GM19397 (cell line): ENCODE data around the gene ARHGAP21.
A peak's percentile ranks its signal among the peaks of the same experiment; 100 is the strongest.
"Not testable (repeated sequence)": the region's sequence is repeated elsewhere in the genome, so short reads cannot be mapped to it uniquely, and the experiment has no call there.

Experiments used
- ATAC-seq: cut with Tn5 transposase; IDR thresholded peaks from one replicate; pipeline ENCODE4 v1.9.1; 2021; ENCODE audit warnings: mild to moderate bottlenecking, moderate library complexity; ENCODE audit not compliant: unreplicated experiment

The ARHGAP21 gene

DNA sequence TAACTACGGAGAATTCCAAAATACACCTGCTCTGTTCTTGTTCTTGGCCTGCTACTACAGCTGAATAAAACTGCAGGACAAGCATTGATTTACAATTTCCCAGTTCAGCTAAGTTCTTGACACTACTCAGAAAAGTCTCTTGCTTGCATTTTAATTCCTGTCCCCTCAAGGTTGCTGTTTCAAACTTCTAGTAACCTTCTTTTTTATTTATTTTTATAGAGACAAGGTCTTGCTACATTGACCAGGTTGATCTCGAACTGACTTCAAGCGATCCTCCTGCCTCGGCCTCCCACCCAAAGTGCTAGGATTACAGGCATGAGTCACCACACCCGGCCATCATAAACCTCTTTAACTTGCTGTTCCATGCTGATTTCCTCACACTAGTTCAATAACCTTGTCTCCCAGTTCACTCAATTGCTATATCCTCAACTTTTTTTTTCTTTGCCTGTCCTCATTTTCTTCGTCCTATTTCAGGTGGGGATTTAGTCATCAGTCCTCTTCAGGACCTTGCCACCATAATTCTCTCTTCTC lies 79.9 kb downstream of the ARHGAP21 start:
- no peak for ATAC-seq

GRCh38 chr10:24642921-24643678 lies 80.6 kb downstream of the ARHGAP21 start:
- peak; percentile 89 for ATAC-seq

GRCh38 chr10:24639124-24639523 lies 84.6 kb downstream of the ARHGAP21 start:
- ATAC-seq = no peak

GRCh38 chr10:24625778-24626177 lies 97.9 kb downstream of the ARHGAP21 start:
- ATAC-seq = no peak

- no peak for ATAC-seq
Observed at GRCh38 chr10:24623383-24623782, 100.3 kb downstream of the ARHGAP21 start.

DNA sequence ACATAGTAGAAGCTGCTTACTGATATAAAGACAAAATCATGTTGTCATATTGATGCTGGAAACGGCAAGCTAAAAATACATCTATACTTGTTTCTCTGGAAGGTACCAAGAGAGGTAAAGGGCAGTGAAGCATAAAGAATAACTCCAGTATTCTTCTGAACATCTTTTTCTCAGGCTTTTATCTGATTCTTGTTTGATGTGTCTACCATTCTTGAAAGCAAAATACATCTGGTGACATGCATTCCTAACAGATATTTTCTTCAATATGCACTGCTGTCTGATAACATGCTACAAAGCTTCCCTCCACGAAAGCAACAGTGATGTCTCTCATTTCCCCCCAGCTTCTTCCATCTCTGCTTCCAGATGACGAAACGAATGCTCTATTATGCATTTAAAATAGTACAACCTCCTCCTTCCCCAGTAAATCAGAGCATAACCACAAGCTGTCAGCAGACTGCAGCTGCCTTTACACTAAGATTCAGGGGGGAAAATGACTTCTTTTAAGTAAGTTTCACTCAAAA lies 100.8 kb downstream of the ARHGAP21 start:
- no peak for ATAC-seq

GRCh38 chr10:24621035-24621795 lies 102.5 kb downstream of the ARHGAP21 start:
- ATAC-seq = not testable (repeated sequence)

DNA sequence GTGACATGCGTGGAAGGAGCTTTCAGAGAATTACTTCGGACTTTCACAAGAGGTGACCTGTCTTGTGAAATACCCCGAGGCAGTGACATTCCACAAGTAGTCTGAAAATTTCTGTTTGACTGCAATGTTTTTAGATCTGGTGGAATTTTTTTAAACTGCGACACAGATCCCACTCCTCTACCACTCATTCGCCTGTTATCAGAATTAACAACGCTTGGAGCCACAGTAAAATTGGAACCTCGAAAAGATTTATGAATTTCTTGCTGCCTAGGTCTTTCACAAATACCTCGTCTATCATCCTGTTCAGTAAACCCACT lies 103.7 kb downstream of the ARHGAP21 start:
- not testable (repeated sequence) for ATAC-seq

- not testable (repeated sequence) for ATAC-seq
Observed at GRCh38 chr10:24619291-24619993, 104.2 kb downstream of the ARHGAP21 start.

DNA sequence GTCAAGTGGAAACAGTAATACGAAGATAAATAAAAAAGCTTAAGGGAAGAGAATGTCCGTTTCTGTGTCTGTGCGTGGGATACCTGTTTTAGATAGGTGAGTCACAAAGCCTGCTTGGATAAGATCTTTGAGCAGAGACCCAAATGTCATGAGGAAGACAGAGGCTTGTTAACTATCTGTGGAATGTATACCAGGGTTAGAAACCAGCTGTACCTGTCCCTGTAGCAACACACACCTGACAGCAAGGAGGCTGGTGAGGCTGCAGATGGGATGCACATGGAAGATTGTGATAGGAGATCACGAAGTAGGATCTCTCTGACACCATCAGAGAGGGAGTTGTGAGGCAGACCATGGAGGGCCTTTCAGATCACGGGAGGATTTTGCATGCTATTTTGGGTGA lies 105.3 kb downstream of the ARHGAP21 start:
- ATAC-seq = no peak

DNA sequence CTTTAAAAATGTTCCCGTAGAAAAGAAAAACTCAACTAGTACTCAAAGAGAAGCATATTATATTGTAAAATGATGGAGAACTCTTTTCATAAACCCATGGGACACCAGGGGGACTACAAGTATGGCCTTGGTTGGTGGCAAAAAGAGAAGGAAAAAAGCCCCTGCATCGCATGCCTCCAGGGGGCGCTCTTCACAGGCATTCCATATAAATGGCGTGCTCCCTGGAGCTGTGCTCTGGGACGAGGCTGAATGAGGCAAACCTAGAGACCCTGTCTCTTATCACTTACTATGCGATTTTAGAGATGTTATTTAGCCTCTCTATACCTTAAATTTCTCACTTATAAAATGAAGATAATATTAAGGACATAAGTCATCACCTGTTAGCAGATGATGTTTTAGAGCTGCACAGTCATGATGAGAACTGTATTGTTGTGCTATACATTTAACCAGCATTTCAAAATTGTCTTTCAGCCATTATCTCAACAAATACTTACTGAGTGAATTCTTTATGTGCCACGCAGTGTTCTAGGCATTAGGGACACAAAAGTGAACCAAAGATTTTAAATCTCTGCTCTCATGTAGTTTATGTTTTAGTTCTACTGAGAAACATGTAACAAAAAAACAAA lies 105.8 kb downstream of the ARHGAP21 start:
- no peak for ATAC-seq

DNA sequence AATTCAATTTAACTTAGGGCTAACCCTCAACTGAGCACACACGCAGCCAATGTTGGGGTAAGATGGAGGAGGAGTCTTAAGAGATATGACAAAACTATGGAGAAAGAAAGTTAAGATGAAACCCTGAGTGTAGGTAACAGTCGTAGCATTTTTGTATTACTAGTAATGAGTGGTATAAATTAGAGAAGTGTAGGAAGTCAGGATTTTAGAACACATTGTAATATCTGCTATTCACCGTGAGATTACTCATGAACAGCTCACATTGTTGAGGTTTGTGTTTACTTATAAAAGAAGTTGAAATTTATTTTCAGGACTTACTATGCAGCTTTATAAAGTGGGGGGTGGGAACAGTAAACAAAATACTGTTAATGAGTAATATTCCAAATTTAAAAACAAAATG lies 107.2 kb downstream of the ARHGAP21 start:
- no peak for ATAC-seq

- ATAC-seq = no peak
Observed at GRCh38 chr10:24606021-24606420, 117.7 kb downstream of the ARHGAP21 start.

- ATAC-seq = no peak
Observed at GRCh38 chr10:24605141-24605540, 118.5 kb downstream of the ARHGAP21 start.

GRCh38 chr10:24603333-24603732 lies 120.4 kb downstream of the ARHGAP21 start:
- no peak for ATAC-seq

DNA sequence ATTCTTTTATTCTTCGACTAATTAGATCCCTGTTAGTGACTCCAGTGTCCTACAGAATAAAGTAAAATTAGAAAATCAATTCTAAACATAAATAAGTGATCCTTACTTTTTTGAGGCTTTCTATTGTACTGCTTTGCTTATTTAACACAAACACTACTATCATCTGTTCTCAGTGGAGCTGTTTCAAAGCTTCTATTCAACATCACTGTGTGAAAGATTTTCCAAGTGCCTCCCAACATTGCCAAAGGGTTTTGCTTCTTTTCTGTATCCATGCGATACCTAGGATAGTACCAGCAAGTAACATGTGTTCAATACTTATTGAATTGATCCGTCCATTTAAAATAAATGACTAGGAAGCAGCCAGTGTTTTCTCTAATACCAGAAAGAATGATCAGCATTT lies 125.7 kb downstream of the ARHGAP21 start:
- ATAC-seq = no peak

DNA sequence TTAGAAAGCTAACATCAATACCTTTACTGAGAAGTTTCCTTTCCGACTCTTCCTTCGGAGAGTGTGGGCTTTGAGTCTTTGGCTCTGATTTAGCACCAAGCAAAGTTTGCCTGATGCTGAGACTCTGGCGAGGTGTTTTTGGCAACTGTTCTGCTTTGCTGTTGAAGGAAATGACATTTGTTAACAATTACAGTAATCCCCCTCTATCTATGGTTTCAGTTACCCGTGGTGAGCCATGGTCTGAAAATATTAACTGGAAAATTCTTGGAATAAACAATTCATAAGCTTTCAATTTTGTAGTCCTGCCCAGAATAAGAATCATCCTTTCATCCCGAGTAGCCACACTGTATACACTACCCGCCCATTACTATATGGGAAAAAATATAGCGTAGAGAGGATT lies 126.3 kb downstream of the ARHGAP21 start:
- no peak for ATAC-seq

DNA sequence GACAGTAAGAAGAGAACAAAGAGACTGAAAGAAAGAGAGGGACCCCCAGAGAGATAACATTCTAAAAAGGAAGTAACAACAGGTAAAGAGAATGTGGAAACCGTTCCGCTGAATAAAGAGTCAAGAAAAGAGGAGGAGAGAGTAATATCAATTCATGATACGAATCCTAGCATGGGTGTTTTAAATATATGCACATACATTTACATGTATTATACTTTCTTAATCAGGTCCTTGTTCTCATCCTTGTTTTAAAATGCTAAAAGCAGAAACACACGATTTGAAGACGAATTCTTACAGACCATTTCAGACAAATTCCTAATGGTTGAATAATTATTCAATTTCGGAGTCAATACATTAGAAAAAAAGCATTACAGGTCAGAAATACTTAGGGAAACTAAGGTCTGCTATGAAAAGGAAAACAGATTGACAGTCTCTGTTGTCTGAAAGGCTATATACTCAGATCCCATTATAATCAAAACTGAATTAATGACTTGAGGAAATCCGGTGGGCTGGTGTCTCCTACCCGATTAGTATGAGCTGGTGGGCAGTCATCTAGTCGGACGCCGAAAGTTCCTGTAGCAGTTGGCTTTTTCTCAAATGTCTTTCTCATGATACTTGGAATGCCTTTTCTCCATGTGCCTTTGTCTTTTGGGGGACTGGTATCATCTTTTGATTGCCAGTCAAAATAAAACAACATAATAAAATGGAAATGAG lies 127.3 kb downstream of the ARHGAP21 start:
- ATAC-seq = no peak

DNA sequence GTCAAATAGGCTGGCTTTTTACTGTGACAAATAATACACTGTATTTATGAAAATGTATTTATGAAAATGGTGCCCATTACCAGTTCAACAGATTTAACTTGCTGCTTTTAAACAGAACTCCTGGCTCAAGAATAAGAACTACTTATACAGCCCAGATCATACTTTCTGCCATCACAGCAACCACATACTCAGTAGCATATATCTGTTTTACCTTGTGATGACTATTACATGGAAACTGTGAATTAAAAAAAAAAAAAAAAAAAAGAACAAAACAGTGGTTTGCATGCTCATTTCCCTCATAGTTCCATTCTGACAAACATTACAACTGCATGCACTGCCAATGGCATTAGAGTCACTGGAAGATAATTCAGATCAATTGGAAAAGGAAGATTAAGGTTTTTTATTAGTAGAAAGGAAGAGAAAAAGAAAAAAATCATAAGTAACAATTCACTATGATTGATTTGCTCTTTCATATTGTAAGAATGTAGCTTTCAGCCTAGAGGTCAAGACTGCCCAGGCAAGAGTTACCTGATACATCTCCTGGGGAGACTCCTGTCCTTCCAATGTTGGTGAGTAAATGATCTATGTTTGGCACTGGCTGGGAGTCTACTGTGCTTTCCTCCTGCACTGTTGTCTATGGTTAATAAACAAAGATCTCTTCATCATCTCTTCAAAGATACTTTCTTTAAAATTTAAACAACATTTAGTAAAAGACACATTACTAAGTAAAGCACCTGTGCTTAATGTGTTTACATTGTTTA lies 132.8 kb downstream of the ARHGAP21 start:
- no peak for ATAC-seq

DNA sequence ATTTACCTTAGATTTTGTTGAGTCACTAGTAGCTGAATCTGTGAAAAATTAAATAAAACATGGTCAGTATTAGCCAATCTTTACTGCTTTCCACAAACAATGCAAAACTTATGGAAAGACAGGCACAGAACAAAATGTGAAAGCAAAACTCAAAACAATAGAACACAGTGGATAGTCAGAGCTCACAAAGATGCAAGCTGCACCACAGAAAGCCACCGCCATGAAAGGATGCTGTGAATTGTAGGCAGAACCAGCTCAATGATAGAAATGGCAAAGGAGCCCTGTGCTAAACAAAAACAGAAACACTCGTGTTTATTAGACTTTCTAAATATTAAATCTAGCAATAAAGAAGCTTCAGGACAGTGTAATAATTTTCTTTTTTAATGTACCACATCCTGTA lies 134.4 kb downstream of the ARHGAP21 start:
- ATAC-seq = no peak
